Esophagus muscularis mucosa (tissue), 4 donors: ENCODE measurements around the gene CCDC158.
A peak's percentile ranks its signal among the peaks of the same experiment; 100 is the strongest.

Experiments used
- CTCF ChIP-seq, 3 experiments: fragments of 200-600 bp in 2 of 3; fragments of 450-650 bp in 1 of 3; sonication (generic) in 2 of 3; IDR thresholded peaks; one replicate each; pipeline ENCODE4 v1.5.1; 2017 to 2019; ENCODE audit warnings: antibody characterized with exemption in 3 of 3, mild to moderate bottlenecking in 2 of 3, moderate library complexity in 1 of 3
- EP300 ChIP-seq: sonication (generic); formaldehyde crosslinking; IDR thresholded peaks from one replicate; pipeline ENCODE4 v1.6.1; 2017; ENCODE audit warnings: antibody characterized with exemption
- POLR2A ChIP-seq: fragments of 450-650 bp; IDR thresholded peaks from one replicate; pipeline ENCODE4 v1.6.1; 2017; ENCODE audit warnings: antibody characterized with exemption, moderate library complexity, mild to moderate bottlenecking, low read depth
- POLR2AphosphoS5 ChIP-seq, 2 donors: sonication (generic); formaldehyde crosslinking; IDR thresholded peaks; one replicate each; pipeline ENCODE4 v1.6.1; 2017; ENCODE audit warnings: antibody characterized with exemption in 2 of 2

DNA sequence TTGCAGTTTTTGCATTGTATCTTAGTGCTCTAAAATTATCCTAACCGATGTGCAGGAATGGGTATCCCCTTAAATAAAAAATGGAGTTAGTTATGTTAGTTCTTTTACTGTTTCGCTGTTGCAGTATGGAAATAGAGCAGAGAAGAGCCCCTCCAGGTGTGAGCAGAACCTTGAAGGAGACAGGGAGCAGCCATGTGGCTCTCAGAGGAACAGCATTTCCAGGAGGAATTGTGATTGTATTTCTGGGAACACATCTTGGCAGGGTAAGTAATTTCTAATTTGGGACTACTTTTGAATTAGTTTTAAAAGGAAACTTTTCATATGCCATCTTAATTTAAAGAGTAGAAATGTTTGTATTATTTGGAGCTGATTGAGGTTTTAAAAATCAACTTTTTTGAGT is 5.3 kb upstream of the CCDC158 start:
- TF ChIP-seq POLR2A (no peak), CTCF (IDR thresholded peaks at IDR 0.05) (peak; percentile 29 to 38 (median 30)), EP300 (no peak), POLR2AphosphoS5 (IDR thresholded peaks at IDR 0.05) (peak in 1 of 2 donors; percentile 34)
